GM12878 (cell line): ENCODE measurements around the gene YAF2. TPM values are rescaled to one million over a fixed set of nuclear protein-coding genes. Genes with fewer than 3 reads are reported as not detected.

Experiments
- BHLHE40 ChIP-seq, 2 experiments: fragments of 450-650 bp in 1 of 2; IDR thresholded peaks; 2 replicates each; pipeline ENCODE4 v1.6.1; 2011 to 2017; ENCODE audit warnings: low read depth in 2 of 2, borderline replicate concordance in 1 of 2, improper control_type of control experiment in 1 of 2, low read length in 1 of 2, mild to moderate bottlenecking in 1 of 2
- BMI1 ChIP-seq: fragments of 450-650 bp; IDR thresholded peaks from 2 replicates; pipeline ENCODE4 v1.6.1; 2016; ENCODE audit warnings: mild to moderate bottlenecking, moderate library complexity, borderline replicate concordance
- NBN ChIP-seq: fragments of 450-650 bp; IDR thresholded peaks from 2 replicates; pipeline ENCODE4 v1.6.1; 2016
- NR2F1 ChIP-seq: fragments of 450-650 bp; conservative IDR thresholded peaks from 2 replicates; pipeline ENCODE4 v1.6.1; 2017; ENCODE audit warnings: mild to moderate bottlenecking
- SPI1 ChIP-seq: IDR thresholded peaks from 2 replicates; pipeline ENCODE4 v1.6.1; 2011; ENCODE audit warnings: low read depth, mild to moderate bottlenecking, low read length, moderate library complexity, borderline replicate concordance; ENCODE audit not compliant: insufficient read depth
- polyA plus RNA-seq, 11 experiments: library from polyadenylated mRNA; depleted of rRNA in 4 of 11; unstranded in 6 of 11; stranded (reverse) in 5 of 11; fragments of >200 nt; fragmentation: Nextera tagmentation in 4 of 11; fragmentation: Illumina TruSeq in 1 of 11; extraction: Ambion mirVana in 4 of 11; extraction: Trizol in 1 of 11; gene quantifications; 1 replicate in 1 of 11; 2 replicates in 10 of 11; pipeline versions ENCODE4 v1.2.1 to v1.2.3, GENCODE V29; 2011 to 2016; ENCODE audit warnings: inconsistent platforms in 2 of 11, missing spikeins in 2 of 11, low read depth in 1 of 11
- total RNA-seq, 4 experiments: library from RNA; depleted of rRNA in 3 of 4; stranded (reverse); fragments of >200 nt in 3 of 4; fragmentation: Illumina TruSeq in 1 of 4; extraction: Trizol in 1 of 4; gene quantifications; 2 replicates each; pipeline versions ENCODE4 v1.2.1 to v1.2.3, GENCODE V29; 2013 to 2021
- TF ChIP-seq, protein P1 (sequence below): fragments of 450-650 bp; formaldehyde crosslinking; IDR thresholded peaks from 2 replicates; pipeline ENCODE4 v1.4.0; 2022; ENCODE audit warnings: mild to moderate bottlenecking, moderate library complexity
- TF ChIP-seq, protein P2 (sequence below): IDR thresholded peaks from 2 replicates; pipeline ENCODE4 v1.6.1; 2011; ENCODE audit warnings: mild to moderate bottlenecking, low read depth, low read length, moderate library complexity; ENCODE audit not compliant: insufficient replicate concordance

The YAF2 gene
- total and polyA plus RNA-seq, 10 of the 15 experiments (the other 5 are each of a cell fraction or from before 2014, with no cell fraction given) = 18.8 to 36.6 (median 23.0) TPM

DNA sequence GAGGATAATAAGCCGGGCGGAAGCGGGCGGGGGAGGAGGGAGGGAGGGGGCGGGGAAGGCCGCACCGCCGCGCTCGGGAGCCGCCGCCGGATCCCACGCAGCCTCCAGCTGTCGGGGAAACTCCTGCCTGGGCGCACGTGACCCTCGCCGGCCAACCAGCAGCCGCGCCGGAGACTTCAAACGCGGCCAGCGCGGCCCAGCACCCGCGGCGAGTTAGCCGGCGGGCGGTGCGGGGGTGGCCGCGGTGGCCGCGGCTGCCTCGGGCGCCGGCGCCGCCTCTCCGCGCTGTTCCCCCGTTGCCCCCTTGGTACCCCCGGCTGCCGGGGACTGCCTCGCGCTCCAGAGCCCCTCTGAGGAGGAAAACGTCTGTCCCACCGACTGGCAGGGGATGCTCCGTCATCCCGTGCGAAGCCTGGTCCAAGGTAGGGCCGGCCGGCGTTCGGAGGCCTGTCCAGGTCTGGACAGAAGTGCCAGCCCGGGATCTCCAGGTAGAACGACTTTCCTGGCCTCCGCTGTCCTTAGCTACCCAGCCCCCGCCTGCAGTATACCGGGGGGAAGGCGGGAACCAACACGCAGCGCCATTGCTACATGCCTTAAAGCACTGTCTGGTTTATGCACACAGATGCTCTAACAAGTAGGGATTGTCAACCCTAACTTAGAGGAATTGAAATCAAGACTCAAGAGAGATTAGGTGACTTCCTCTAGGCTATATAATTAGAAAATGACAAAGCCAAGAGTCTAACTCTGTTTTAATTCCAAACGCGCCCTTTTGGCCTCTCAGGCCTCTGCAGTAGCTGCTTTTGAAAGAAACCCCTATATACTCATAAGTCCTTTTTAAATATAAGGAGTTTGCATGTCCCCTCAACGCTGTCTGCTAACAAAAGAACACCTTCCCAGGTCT is at the start of gene YAF2 (continued):
- TF ChIP-seq BHLHE40 (IDR thresholded peaks at IDR 0.05; ENCODE audit: borderline replicate concordance in 1 of 2, low read depth in 2 of 2, low read length in 1 of 2) (peak; percentile 55 to 94; a peak in 3 of 4 replicates), BMI1 (no peak), NR2F1 (0 out of 2 replicates have a peak, but pooled peaks have one; percentile 14), NBN (no peak), SPI1 (no peak)
- TF ChIP-seq, protein P1, sequence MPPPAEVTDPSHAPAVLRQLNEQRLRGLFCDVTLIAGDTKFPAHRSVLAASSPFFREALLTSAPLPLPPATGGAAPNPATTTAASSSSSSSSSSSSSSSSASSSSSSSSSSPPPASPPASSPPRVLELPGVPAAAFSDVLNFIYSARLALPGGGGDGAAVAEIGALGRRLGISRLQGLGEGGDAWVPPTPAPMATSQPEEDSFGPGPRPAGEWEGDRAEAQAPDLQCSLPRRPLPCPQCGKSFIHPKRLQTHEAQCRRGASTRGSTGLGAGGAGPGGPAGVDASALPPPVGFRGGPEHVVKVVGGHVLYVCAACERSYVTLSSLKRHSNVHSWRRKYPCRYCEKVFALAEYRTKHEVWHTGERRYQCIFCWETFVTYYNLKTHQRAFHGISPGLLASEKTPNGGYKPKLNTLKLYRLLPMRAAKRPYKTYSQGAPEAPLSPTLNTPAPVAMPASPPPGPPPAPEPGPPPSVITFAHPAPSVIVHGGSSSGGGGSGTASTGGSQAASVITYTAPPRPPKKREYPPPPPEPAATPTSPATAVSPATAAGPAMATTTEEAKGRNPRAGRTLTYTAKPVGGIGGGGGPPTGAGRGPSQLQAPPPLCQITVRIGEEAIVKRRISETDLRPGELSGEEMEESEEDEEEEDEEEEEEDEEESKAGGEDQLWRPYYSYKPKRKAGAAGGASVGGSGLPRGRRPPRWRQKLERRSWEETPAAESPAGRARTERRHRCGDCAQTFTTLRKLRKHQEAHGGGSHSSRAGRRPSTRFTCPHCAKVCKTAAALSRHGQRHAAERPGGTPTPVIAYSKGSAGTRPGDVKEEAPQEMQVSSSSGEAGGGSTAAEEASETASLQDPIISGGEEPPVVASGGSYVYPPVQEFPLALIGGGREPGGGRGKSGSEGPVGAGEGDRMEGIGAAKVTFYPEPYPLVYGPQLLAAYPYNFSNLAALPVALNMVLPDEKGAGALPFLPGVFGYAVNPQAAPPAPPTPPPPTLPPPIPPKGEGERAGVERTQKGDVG (CRISPR knock-in tag) = no peak
- TF ChIP-seq, protein P2, sequence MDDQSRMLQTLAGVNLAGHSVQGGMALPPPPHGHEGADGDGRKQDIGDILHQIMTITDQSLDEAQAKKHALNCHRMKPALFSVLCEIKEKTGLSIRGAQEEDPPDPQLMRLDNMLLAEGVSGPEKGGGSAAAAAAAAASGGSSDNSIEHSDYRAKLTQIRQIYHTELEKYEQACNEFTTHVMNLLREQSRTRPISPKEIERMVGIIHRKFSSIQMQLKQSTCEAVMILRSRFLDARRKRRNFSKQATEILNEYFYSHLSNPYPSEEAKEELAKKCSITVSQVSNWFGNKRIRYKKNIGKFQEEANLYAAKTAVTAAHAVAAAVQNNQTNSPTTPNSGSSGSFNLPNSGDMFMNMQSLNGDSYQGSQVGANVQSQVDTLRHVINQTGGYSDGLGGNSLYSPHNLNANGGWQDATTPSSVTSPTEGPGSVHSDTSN = no peak
